HG02943 (cell line): ENCODE measurements around the gene HECA.
"Not testable (repeated sequence)": the region's sequence is repeated elsewhere in the genome, so short reads cannot be mapped to it uniquely, and the experiment has no call there.

ENCODE experiments used
- ATAC-seq: cut with Tn5 transposase; IDR thresholded peaks from one replicate; pipeline ENCODE4 v1.9.1; 2021; ENCODE audit warnings: mild to moderate bottlenecking, low read depth, moderate library complexity; ENCODE audit not compliant: unreplicated experiment

HECA gene

DNA sequence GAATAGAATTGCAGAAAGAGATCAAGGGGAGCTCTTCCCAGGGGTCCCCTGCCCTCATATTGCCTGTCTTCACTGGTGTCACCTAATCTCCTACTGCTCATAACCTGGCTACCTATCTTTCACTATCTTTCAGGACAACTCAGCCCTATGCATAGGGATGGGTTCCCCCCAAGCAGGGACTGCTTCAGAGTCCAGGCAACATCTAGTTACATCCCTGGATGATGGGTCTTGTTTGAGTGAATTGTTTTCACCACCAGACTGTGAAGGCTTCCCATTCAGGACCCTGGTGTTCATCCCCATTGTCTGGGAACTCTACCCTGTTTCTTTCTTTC lies 850 bp upstream of the HECA start:
- ATAC-seq = no peak

DNA sequence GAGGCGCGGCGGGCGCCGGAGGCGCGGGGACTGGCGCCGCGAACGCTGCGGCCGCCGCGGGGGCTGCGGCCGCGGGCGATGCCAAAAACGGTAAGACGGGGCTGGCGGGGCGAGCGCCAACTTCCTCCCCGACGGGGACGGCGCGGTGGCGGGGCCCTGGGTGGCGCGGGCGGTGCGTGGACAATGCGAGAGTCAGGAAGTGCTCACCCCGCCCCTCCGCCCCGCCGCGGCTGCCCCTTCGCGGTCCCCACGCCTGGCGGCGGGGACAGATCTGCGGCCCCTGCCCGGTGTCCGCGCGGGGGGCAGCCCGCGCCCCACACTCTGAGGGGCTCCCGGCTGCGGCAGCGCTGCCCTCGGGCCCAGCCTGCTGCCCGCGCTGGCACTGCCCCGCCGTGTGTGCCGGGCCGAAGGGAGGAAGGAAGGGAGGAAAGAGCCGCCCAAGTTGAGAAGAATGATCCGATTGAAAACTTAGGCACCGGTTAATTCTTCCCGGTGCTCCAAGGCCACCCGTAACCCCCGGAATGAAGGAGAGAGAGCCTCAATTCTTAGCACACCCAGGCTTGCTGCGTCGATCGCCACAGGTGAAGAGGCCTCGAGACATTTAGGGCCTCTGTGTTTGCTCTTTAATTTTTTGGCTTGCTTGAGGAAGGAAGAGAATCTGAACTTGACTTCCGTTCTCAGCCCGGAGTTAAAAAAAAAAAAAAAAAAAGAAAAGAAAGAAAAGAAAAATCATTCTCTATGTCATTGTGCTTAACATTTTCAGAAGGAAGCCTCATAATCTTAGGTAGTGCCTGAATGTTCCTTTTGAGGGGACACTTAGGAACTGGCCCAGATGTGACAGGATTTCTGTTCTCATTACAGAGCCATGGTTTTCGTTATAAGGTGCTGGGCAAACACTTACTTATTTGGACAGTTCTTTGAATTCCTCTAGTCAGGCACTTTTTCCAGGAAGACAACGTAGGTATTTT lies 982 bp downstream of the HECA start:
- ATAC-seq = peak; percentile 31

DNA sequence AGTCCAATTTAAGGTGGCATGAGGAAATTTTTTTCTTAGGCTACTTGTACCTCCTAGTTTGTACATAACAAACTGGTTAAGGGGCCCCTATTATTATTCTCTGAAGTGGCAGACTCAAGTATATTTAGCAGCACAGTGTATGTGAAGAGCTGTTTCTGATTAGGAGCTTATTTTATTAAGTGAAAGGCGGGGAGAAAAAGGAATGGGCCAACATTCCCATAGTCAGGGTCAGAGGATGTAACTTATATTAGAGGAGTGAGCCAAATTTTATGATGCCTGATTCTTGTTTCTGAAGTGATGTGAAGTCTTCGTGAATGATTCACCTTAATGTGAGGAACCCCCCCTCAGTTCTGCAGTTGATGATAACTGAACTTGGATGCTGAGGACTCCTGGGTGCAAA lies 2.8 kb downstream of the HECA start:
- no peak for ATAC-seq

DNA sequence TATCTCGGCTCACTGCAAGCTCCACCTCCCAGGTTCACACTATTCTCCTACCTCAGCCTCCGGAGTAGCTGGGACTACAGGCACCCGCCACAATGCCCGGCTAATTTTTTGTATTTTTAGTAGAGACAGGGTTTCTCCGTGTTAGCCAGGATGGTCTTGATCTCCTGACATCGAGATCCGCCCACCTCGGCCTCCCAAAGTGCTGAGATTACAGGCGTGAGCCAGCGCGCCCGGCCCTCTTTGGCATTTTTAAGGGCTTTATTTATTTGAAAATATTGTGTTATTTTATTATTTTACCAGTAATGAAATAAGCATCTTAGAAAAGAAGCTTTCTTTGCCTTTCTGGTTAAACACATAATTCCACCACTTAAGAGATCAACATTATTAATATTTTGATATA lies 6.0 kb downstream of the HECA start:
- ATAC-seq = not testable (repeated sequence)

DNA sequence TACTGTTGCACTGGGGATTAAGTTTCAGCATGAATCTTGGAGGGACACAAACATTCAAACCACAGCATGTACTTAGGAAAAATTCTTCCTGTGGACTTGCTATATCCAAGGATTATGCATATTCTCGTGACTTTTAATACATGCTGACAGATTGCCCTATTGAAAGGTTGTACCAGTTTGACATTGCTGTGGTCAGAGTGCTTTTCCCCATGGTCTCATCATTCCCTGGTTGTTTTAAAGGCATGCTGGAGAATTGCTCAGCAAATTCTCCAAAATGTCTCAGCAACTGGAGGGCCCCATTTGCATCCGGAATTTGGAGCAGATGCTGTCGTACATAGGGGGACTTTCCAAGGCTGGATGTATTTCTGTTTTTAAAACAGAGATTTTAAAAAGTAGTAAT lies 7.4 kb downstream of the HECA start:
- no peak for ATAC-seq

DNA sequence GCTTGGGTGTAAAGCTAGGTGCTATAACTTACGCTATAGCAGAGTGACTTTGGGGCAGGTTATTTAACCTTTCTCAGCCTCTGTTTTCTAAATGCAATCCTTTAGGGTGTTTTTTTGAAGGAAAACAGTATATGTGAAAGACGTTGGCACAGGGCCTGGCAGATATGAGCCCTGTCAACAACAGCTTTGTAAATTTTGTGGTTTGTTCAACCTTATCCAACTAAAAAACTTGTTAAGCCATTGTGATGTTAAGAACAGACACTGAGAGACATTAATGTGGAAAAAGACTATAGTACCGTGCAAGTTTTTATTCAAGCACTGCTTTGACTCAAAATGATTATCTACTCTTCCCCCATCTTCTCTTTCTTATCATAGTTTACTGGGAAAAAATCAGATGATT lies 8.2 kb downstream of the HECA start:
- no peak for ATAC-seq

DNA sequence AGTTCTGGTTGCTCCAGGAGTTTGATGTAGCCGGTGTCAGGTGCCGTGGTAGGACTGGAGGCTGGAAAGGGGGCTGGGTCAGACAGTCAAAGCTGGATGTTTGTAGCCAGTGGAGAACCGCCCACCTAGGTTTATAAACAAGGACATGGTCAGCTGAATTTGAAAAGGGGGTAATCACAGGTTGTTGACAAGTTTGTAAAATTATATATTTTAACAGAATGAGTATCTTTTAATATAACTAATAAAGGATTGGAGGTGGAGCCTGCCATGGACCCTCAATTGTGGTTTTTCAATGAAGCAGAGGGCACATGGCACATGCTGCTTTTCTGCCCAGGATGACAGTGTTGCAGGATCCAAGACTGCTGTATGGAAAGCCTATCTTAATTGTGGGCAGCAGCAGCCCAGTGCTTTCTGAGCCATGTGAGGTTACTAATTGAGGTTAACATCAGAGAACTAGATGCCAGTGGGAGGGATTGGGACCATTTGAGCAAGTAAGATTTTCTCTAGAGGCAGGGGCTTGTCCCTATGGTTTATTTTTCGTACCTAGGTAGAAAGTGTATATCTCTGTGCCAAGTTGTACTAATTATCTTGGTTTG lies 9.7 kb downstream of the HECA start:
- ATAC-seq = no peak

DNA sequence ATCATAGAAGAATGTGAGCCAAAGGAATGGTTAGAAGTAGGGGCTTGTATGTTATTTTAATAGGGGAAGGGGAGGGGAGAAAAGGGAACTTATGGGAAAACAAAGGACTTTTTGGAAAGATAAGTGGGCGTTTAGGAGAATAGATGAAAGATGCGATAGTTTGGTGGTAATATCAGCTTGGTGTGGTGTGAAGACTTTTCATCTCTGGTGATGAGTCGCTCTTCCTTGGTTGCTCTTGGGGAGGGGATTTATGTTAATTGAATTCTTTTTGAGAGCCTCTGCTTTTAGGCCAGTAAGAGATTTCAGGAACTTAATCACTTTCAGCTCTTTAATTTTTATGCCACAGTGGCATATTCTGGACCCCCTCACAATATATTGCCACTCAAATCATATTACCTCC lies 10.8 kb downstream of the HECA start:
- no peak for ATAC-seq

DNA sequence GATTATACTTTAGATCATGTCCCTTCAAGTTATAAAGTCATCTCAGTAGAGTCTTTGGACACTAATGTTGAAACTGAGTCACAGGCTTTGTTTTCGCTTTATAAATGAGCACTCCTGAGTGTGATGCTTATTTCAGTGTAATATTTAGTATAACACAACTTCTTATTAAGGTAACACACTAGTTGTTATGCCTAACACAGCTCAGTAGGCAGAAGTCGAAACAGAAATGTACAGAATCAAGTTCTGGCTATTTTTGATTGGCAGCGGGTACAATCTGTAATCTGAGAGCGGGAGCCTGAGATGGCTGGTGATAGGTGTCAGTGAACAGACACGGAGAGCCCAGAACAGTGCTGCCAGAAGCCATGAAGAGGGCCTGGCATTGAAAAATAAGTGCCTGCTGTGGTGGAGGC lies 11.4 kb downstream of the HECA start:
- ATAC-seq = no peak

DNA sequence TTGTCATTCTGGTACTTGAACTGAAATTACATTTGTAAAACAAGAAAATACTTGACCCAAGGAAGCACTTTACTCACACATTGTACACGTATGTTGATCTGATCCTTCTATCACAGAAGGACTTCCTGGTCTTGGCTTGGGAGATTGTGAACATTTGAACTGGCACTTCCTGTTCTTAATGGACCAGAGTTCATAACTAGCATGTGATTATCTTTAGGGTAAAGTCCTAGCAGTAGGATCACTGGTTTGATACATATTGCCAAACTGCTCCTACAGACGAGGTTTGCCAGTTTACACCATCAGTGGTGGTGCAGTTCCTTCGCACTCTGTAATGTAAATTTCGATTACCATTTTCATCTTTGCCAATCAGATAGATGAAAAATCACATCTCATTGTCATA lies 12.7 kb downstream of the HECA start:
- ATAC-seq = no peak

DNA sequence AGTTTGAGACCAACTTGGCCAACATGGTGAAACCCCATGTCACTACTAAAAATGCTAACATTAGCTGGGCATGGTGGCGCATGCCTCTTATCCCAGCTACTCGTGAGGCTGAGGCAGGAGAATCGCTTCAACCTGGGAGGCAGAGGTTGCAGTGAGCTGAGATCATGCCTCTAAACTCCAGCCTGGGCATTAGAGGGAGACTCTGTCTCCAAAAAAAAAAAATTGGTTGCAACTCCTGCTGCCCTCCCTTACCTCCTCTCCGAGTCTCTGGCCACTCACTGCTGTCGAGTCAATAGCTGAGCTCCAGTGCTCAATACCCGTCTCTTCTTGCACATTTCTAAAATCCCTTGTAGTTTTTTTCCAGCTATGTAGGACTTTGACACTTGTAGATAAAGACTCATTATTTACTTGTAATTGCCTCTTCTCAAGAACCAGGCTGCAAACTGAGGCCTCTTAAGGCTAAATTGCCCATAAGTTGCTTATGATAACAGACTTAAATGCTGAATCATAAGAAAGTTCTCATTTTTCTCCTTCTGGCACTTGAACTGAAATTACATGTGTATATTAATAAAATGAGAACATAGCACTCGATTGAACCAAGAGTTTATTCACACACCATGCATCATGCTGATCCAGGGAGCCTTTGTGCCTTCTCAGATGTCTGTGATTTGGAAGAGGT lies 13.8 kb downstream of the HECA start:
- no peak for ATAC-seq

DNA sequence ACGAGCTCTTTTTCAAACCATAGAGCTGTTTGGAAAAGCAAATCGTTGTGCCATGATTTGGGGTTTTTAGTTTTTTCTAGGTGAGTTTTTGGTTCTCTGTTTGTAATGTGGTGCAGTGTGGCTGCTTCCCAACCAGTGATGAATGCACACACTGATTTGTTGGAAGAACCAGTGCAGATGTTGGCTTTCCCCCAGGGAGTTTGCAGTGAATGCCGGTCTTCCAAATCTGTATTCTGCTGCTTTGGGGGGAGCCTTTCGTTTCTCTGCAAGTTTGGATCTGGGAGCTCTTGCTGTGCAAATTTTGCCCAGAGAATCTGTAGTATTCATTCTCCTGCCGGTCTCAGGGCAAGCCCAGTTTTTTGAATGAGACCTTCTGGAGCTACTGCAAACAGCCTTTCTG lies 14.5 kb downstream of the HECA start:
- ATAC-seq = no peak

DNA sequence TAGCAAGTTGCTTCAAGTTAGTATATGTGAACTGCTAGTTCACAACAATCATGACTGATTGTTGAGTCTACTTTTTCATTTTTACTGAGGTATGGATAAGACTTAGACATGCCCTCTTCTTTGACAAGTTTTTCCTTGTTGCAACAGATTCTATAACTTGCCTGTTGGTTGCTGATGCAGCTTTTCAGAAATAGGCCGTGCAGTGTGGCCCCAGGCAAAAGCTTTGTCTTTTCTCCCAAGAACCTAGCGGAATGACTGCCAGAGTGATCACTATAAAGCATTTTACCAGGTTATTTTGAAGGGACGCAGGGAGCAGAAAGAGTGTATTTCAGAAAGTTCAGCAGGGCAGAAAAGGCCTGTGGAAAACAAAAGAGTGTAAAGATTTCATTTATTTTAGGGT lies 16.0 kb downstream of the HECA start:
- ATAC-seq = no peak

DNA sequence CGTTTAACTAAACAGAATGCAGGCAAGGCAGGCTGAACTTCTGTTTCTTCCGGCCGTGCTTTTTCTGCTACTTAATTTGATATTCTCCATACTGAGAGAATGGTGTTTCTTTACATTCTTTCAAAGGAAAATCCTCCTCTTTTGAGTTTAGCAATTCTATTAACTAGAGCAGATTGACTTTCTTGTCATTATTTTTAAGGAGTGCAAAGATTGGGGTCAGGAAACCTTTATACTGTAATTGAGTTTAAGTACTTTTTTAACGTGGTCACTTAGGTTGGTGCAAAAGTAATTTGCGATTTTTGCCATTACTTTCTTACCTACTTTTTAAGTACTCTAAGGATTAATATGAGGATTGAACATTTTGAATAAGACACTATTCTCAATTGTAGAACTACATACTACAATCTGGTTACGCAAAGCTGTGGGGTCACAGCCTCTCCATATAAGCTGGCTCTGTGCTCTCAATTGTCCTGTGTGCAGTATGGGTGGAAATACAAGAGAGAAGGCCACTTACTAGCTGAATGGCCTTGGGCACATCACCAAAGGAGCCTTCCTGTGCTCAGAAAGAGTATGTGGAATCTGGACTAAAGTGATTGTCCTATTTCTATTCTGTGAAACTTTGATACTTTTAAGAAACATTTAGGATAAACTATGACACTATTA lies 16.7 kb downstream of the HECA start:
- no peak for ATAC-seq

DNA sequence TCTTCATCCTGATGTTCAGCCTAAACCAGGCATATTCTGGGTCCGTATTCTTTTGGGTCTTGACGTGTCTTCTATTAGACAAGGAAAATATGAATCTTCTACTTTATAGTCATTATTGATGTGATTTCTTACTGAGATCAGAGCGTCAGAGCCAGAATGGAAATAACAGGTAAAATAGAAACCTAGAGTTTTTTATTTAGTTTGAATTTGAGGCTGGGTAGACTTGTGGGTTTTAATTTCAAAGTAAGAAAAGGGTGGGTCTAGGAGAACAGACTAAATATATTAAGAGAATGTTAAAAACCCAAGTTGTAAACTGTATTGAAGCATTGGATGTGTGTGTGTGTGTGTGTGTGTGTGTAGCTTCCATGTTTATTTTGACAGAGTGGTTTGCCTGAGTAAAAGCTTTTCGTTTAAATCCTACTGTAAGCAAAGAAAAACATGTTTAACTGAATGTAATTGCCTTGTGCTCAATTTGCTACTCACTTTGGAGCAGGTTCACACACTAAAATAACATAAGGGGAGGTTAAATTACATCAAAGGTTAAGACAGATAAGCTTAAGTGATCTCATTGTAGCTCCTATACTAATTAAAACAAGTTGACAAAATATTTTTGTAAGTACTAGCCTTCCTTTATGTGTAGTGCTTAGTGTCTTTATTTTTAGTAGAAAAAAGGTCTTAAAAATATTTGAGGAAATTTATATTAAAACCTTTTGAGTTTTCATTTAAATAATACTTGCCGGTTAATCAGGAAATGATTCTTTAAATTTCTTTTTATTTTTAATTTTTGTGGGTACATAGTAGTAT lies 17.4 kb downstream of the HECA start:
- ATAC-seq = no peak

DNA sequence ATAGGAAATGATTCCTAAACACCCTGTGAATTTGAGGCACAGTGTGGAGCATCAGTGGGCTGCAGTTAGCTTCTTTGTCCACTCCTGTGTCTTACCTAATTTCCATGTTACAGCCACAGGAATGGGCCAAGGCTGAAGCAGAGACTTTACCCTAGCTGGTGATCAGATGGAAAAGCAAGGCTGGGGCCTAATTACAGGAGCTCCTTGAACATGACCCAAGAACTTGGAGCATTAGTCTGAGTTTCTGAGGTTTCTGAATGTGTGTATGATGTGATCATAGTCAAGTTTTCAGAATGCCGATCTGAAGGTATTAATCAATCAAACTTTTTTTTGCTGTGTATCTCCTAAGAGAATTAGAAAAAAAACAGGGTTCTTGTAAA lies 18.0 kb downstream of the HECA start:
- no peak for ATAC-seq

DNA sequence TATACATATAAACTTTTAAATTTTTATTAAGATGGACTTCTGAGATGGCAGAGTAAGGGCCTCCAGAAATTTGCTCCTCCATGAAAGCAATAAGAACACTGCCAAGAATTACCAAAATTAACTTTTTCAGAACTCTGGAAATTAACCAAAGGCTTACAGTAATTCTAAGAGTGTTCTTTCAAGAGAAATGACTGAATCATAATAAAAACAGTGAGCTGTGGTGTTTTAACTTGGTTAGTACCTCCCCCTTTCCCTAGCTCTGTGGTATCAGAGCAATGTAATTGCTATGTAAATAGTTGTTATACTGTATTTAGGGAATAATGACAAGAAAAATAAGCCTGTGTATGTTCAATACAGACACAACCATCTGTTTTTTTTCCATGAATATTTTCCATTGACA lies 19.0 kb downstream of the HECA start:
- no peak for ATAC-seq

DNA sequence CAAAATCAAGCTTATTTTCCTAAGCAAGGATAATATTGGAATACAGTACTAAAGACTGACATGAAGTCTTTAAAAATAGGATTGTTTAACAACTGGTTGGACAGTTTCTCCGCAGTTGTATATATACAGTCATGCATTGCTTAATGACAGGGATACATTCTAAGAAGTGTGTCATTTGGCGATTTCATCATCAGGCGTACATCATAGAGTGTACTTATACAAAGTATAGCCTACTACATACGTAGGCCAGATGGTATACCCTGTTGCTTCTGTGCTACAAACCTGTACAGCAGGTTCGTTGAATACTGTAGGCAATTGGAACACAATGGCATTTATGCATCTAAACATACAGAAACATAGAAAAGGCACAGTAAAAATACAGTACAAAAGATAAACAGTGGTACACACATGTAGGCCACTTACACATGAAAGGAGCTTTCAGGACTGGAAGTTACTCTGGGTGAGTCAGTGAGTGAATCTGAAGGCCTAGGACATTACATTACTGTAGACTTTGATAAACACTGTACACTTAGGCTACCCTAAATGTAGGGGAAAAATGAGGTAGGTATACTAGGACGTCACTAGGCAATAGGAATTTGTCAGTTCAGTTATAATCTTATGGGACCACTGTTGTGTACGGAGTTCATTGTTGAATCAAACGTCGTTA lies 20.1 kb downstream of the HECA start:
- no peak for ATAC-seq

DNA sequence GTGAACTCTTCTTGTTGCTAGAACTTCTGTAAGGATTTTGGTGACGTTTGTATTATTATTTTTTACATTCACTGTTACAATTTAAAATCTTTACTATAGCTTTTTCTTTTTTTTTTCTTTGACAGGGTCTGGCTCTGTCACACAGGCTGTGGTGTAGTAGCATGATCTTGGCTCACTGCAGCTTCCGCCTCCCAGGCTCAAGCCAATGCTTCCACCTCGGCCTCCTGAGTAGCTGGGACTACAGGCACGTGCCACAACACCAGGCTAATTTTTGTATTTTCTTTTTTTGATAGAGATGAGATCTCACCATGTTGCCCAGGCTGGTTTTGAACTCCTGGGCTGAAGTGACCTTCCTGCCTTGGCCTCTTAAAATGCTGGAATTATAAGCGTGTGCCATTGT lies 21.2 kb downstream of the HECA start:
- ATAC-seq = no peak

DNA sequence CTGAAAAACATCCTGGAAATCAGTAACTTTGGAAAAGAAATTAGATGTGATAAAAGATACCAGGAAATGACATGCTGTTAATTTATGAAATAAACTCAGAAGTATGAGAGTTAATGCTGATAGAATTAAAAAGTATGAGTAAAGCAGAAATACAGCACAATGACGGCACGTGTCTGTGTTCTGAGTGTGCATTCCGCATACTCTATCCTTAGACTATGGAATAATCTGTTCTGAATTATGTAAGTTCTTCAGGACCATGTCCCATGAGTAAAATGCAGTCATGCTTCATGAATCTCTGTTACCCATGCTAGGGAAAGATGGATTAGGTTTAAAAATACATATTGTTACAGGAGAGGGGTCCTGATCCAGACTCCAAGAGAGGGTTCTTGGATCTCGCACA lies 21.7 kb downstream of the HECA start:
- no peak for ATAC-seq
